GM19043 (cell line): ENCODE data around the gene IGFL3.

Source experiments
- ATAC-seq: cut with Tn5 transposase; IDR thresholded peaks from one replicate; pipeline ENCODE4 v1.9.1; 2021; ENCODE audit warnings: low read depth; ENCODE audit not compliant: unreplicated experiment

The IGFL3 gene

GRCh38 chr19:46077815-46078167, 46.7 kb downstream of the IGFL3 start:
- no peak for ATAC-seq

DNA sequence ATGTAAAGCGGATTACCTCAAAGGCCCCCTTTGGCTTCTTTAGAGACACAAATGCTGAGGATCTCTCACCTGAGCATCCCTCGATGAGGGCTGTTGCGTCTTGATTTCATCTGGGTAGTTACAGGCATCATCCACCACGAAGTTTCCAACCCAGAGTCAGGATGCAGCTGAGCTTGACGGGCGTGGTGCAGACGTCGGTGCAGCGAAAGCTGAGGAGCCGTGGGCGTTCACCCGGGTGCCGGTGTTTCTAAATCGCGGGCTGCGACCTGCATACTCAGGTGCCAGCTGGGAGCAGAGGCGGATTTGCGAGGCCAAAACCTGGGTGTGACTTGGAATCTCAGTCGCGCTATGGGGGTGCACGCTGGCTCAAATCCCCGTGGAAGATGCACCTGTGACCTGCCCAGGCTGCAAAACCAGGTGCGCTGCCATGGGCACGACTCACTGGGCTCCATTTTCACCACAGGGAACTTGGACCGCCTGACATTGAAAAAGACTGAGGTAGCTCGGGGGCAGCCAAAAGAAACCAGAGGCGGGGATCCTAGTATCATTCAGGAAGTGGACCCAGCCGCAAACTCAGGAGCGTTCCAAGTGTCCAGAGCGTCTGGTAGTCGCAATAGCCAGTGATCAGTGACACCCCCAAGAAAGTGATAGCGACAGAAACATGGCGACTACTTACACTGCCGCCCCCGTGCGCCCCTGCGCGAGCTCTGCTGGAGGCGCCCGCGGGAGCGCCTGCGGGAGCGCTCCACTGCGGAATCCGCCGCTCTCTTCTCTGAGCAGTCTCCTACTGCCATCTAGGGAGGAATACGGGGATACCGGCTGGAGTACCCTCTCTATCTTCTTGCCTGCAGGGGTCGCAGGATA, 47.3 kb downstream of the IGFL3 start:
- no peak for ATAC-seq

- no peak for ATAC-seq
These were observed 48.2 kb downstream of the IGFL3 start for GRCh38 chr19:46076031-46076880.

DNA sequence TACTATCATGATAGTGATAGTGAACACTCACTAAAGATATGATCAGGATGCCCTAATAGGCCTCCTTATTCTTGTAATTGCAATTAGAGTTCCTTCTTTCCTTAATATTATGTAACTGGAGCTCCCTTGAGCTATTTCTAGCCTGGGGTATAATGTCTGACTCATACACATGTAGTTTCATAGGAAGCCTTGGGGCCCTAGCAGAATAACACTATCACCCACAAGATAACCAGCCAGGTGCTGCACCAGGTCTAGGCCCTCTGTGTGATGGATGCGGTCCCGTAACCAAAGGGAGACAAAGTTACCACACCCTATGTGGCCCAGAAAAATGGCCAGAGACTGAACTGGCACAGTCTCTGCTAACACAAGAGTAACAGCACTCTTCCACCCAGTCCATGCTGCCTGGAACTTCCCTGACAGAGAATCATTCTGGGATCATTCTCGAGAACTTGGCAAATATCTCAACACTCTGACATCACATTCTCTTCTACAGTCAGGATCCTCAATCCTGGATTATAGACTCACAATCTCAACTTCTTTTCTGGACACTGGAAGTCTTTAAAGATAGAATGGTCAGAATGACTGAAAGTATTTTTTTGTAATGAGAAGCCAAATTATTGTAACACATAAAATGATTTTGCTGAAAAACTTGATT, 51.1 kb downstream of the IGFL3 start:
- ATAC-seq: no peak
